ENCODE measurements around the gene XXYLT1.
"Not testable (repeated sequence)": the region's sequence is repeated elsewhere in the genome, so short reads cannot be mapped to it uniquely, and the experiment has no call there.

Gene XXYLT1

GRCh38 chr3:195093731-195094130, 177.2 kb downstream of the XXYLT1 start:
- Histone ChIP-seq H3K4me2 (ENCODE audit: low read depth, low read length, poor library complexity, severe bottlenecking) (no peak overlapping the region), H3K9me3 (ENCODE audit: insufficient read depth, low read length) (no peaks in the 10 kb centered on the region), H3K79me2 (ENCODE audit: insufficient read depth, low read length) (no peaks in the 10 kb centered on the region), H3K36me3 (ENCODE audit: low read length) (no peaks in the 10 kb centered on the region), H3K9me2 (replicated peaks; ENCODE audit: insufficient read depth, low read length) (no peaks in the 10 kb centered on the region), H2AFZ (ENCODE audit: low read depth, low read length, severe bottlenecking) (no peak overlapping the region), H4K20me1 (ENCODE audit: low read depth, low read length) (no peaks in the 10 kb centered on the region), H3K4me3 (ENCODE audit: insufficient read depth, low read length, poor library complexity, severe bottlenecking) (no peak overlapping the region), H3K9ac (ENCODE audit: low read length) (no peak overlapping the region), H3F3A (ENCODE audit: insufficient read depth) (no peaks in the 10 kb centered on the region), H3K27me3 (ENCODE audit: low read length) (no peaks in the 10 kb centered on the region), H3K27ac (ENCODE audit: low read depth, low read length) (no peak overlapping the region)
- no peak for TF ChIP-seq CTCF (IDR thresholded peaks at IDR 0.05; ENCODE audit: insufficient read depth, low read length, poor library complexity, severe bottlenecking)
- no peak for TF ChIP-seq EZH2phosphoT487 (conservative IDR thresholded peaks at IDR 0.05; ENCODE audit: low read length)

- not testable (repeated sequence) for H3K36me3 ChIP-seq (ENCODE audit: low read length); H3K27me3 ChIP-seq (ENCODE audit: low read length); H4K20me1 ChIP-seq (ENCODE audit: low read depth, low read length); H3K4me2 ChIP-seq (ENCODE audit: low read depth, low read length, poor library complexity, severe bottlenecking); H3K9me3 ChIP-seq (ENCODE audit: insufficient read depth, low read length); H3K27ac ChIP-seq (ENCODE audit: low read depth, low read length); H3K4me3 ChIP-seq (ENCODE audit: insufficient read depth, low read length, poor library complexity, severe bottlenecking); H3K9me2 ChIP-seq (replicated peaks; ENCODE audit: insufficient read depth, low read length); H3K9ac ChIP-seq (ENCODE audit: low read length); H3F3A ChIP-seq (ENCODE audit: insufficient read depth); H2AFZ ChIP-seq (ENCODE audit: low read depth, low read length, severe bottlenecking); H3K79me2 ChIP-seq (ENCODE audit: insufficient read depth, low read length)
Measured at GRCh38 chr3:195087840-195088601, 182.9 kb downstream of the XXYLT1 start.

DNA sequence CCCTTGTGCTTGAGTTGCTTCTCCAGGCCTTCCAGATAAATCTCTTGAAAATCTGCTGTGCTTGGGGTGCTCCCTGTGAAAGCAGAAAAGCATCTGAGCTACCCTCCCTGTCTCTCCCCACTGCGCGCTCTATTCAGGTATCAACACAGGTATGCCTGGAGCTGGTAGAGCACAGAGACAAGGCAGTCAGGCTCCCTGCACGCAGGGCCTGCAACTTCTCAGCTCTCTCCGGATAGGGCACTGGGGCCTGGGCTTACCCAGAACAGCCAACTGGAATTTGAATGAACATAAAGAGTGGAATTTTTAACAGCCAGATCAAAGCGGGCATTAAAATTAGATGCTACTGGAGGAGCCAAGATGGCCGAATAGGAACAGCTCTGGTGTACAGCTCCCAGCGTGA, 183.6 kb downstream of the XXYLT1 start:
- Histone ChIP-seq H3K9me3 (ENCODE audit: insufficient read depth, low read length) (no peaks in the 10 kb centered on the region), H3K9me2 (replicated peaks; ENCODE audit: insufficient read depth, low read length) (no peaks in the 10 kb centered on the region), H3K79me2 (ENCODE audit: insufficient read depth, low read length) (no peaks in the 10 kb centered on the region), H3K27ac (ENCODE audit: low read depth, low read length) (no peak overlapping the region), H4K20me1 (ENCODE audit: low read depth, low read length) (no peaks in the 10 kb centered on the region; the same call in 1 of the 2 replicates), H3K4me2 (ENCODE audit: low read depth, low read length, poor library complexity, severe bottlenecking) (no peak overlapping the region), H3K4me3 (ENCODE audit: insufficient read depth, low read length, poor library complexity, severe bottlenecking) (no peak overlapping the region), H3F3A (ENCODE audit: insufficient read depth) (no peaks in the 10 kb centered on the region), H3K27me3 (ENCODE audit: low read length) (no peaks in the 10 kb centered on the region), H2AFZ (ENCODE audit: low read depth, low read length, severe bottlenecking) (no peak overlapping the region), H3K9ac (ENCODE audit: low read length) (no peak overlapping the region), H3K36me3 (ENCODE audit: low read length) (no peaks in the 10 kb centered on the region)
- TF ChIP-seq CTCF (IDR thresholded peaks at IDR 0.05; ENCODE audit: insufficient read depth, low read length, poor library complexity, severe bottlenecking): no peak
- TF ChIP-seq EZH2phosphoT487 (conservative IDR thresholded peaks at IDR 0.05; ENCODE audit: low read length): no peak

- Histone ChIP-seq H3K27ac (ENCODE audit: low read depth, low read length) (no peak overlapping the region), H3K27me3 (ENCODE audit: low read length) (no peaks in the 10 kb centered on the region), H3K9me2 (replicated peaks; ENCODE audit: insufficient read depth, low read length) (no peaks in the 10 kb centered on the region), H3K9me3 (ENCODE audit: insufficient read depth, low read length) (no peaks in the 10 kb centered on the region), H3K9ac (ENCODE audit: low read length) (no peak overlapping the region), H3K79me2 (ENCODE audit: insufficient read depth, low read length) (no peaks in the 10 kb centered on the region), H4K20me1 (ENCODE audit: low read depth, low read length) (no peaks in the 10 kb centered on the region; the same call in 1 of the 2 replicates), H3K4me3 (ENCODE audit: insufficient read depth, low read length, poor library complexity, severe bottlenecking) (no peak overlapping the region), H3F3A (ENCODE audit: insufficient read depth) (no peaks in the 10 kb centered on the region), H3K36me3 (ENCODE audit: low read length) (no peaks in the 10 kb centered on the region), H3K4me2 (ENCODE audit: low read depth, low read length, poor library complexity, severe bottlenecking) (no peak overlapping the region), H2AFZ (ENCODE audit: low read depth, low read length, severe bottlenecking) (no peak overlapping the region)
- TF ChIP-seq CTCF (IDR thresholded peaks at IDR 0.05; ENCODE audit: insufficient read depth, low read length, poor library complexity, severe bottlenecking): no peak
- no peak for TF ChIP-seq EZH2phosphoT487 (conservative IDR thresholded peaks at IDR 0.05; ENCODE audit: low read length)
Measured at GRCh38 chr3:195086885-195087284, 184.1 kb downstream of the XXYLT1 start.

Measured in SU-DHL-6 (cell line).